HepG2 (cell line): ENCODE results near the gene RPP21. TPM values are rescaled to one million over a fixed set of nuclear protein-coding genes. Genes with fewer than 3 reads are reported as not detected.

ENCODE experiments used
- CCAR2 ChIP-seq: fragments of 200-400 bp; formaldehyde crosslinking; optimal IDR thresholded peaks from 2 replicates; pipeline ENCODE3; 2018; ENCODE audit warnings: low read depth, mild to moderate bottlenecking, low read length, moderate library complexity
- CENPT ChIP-seq: sonication (generic); formaldehyde crosslinking; IDR thresholded peaks from 2 replicates; pipeline ENCODE4 v1.8.0; 2022; ENCODE audit warnings: low read depth, mild to moderate bottlenecking, moderate library complexity, missing genetic modification reagents
- ELF1 ChIP-seq: sonication (generic); formaldehyde crosslinking; IDR thresholded peaks from 2 replicates; pipeline ENCODE4 v1.4.0; 2020; ENCODE audit warnings: missing genetic modification reagents
- HNRNPLL ChIP-seq: fragments of 200-400 bp; formaldehyde crosslinking; IDR thresholded peaks from 2 replicates; pipeline ENCODE4 v1.6.1; 2017; ENCODE audit warnings: mild to moderate bottlenecking, low read depth, low read length; ENCODE audit not compliant: poor library complexity, severe bottlenecking
- NFKB2 ChIP-seq: sonication (generic); formaldehyde crosslinking; IDR thresholded peaks from 2 replicates; pipeline ENCODE4 v1.4.0; 2020; ENCODE audit warnings: missing genetic modification reagents, borderline replicate concordance
- RFXANK ChIP-seq: IDR thresholded peaks from 2 replicates; pipeline ENCODE4 v1.6.1; 2016
- SMAD1 ChIP-seq: sonication (generic); formaldehyde crosslinking; IDR thresholded peaks from 2 replicates; pipeline ENCODE4 v1.4.0; 2020; ENCODE audit warnings: missing genetic modification reagents, low read depth, mild to moderate bottlenecking, borderline replicate concordance
- TAF1 ChIP-seq: sonication (generic); formaldehyde crosslinking; IDR thresholded peaks from 2 replicates; pipeline ENCODE4 v1.4.0; 2020; ENCODE audit warnings: missing genetic modification reagents
- TCF12 ChIP-seq, 2 experiments: fragments of 450-650 bp in 1 of 2; sonication (generic) in 1 of 2; formaldehyde crosslinking in 1 of 2; IDR thresholded peaks; 2 replicates each; pipeline versions ENCODE4 v1.6.1 to v1.8.0; 2017 to 2022; ENCODE audit warnings: antibody characterized with exemption in 1 of 2, mild to moderate bottlenecking in 1 of 2, missing genetic modification reagents in 1 of 2, moderate library complexity in 1 of 2
- TOPORS ChIP-seq: sonication (generic); formaldehyde crosslinking; IDR thresholded peaks from 2 replicates; pipeline ENCODE4 v1.8.0; 2023; ENCODE audit warnings: mild to moderate bottlenecking, missing genetic modification reagents
- TRIM24 ChIP-seq: sonication (generic); formaldehyde crosslinking; IDR thresholded peaks from 2 replicates; pipeline ENCODE4 v1.8.0; 2022; ENCODE audit warnings: mild to moderate bottlenecking, missing genetic modification reagents
- ZBTB10 ChIP-seq: sonication (generic); formaldehyde crosslinking; IDR thresholded peaks from 2 replicates; pipeline ENCODE4 v1.4.0; 2020; ENCODE audit warnings: missing genetic modification reagents, borderline replicate concordance
- ZC3H13 ChIP-seq: sonication (generic); formaldehyde crosslinking; IDR thresholded peaks from 2 replicates; pipeline ENCODE4 v1.8.1; 2023; ENCODE audit warnings: mild to moderate bottlenecking, missing genetic modification reagents, moderate library complexity
- ZFAT ChIP-seq: sonication (generic); formaldehyde crosslinking; conservative IDR thresholded peaks from 2 replicates; pipeline ENCODE4 v1.8.1; 2023; ENCODE audit warnings: missing genetic modification reagents, inconsistent platforms
- ZFY ChIP-seq: sonication (generic); formaldehyde crosslinking; IDR thresholded peaks from 2 replicates; pipeline ENCODE4 v1.4.0; 2020; ENCODE audit warnings: missing genetic modification reagents
- ZNF136 ChIP-seq: sonication (generic); formaldehyde crosslinking; IDR thresholded peaks from 2 replicates; pipeline ENCODE4 v1.8.1; 2022; ENCODE audit warnings: low read depth, mild to moderate bottlenecking, moderate library complexity, missing genetic modification reagents
- ZNF382 ChIP-seq: sonication (generic); formaldehyde crosslinking; IDR thresholded peaks from 2 replicates; pipeline ENCODE4 v1.5.0; 2020; ENCODE audit warnings: missing genetic modification reagents, mild to moderate bottlenecking, borderline replicate concordance
- ZNF430 ChIP-seq: sonication (generic); formaldehyde crosslinking; IDR thresholded peaks from 2 replicates; pipeline ENCODE4 v1.9.0; 2021; ENCODE audit warnings: mild to moderate bottlenecking, missing genetic modification reagents
- ZNF501 ChIP-seq: sonication (generic); formaldehyde crosslinking; IDR thresholded peaks from 2 replicates; pipeline ENCODE4 v1.5.1; 2020; ENCODE audit warnings: mild to moderate bottlenecking, moderate library complexity, missing genetic modification reagents
- ZNF678 ChIP-seq: sonication (generic); formaldehyde crosslinking; IDR thresholded peaks from 2 replicates; pipeline ENCODE4 v1.4.0; 2020; ENCODE audit warnings: mild to moderate bottlenecking, missing genetic modification reagents
- ZNF777 ChIP-seq: sonication (generic); formaldehyde crosslinking; IDR thresholded peaks from 2 replicates; pipeline ENCODE4 v1.4.0; 2020; ENCODE audit warnings: missing genetic modification reagents
- ZNF883 ChIP-seq: sonication (generic); formaldehyde crosslinking; IDR thresholded peaks from 2 replicates; pipeline ENCODE4 v1.5.1; 2020; ENCODE audit warnings: mild to moderate bottlenecking, missing genetic modification reagents; ENCODE audit errors: not compliant biosample characterization
- ZSCAN29 ChIP-seq: sonication (generic); formaldehyde crosslinking; conservative IDR thresholded peaks from 2 replicates; pipeline ENCODE4 v1.4.0; 2020; ENCODE audit warnings: mild to moderate bottlenecking, missing genetic modification reagents
- polyA plus RNA-seq, 8 experiments: library from polyadenylated mRNA; depleted of rRNA in 3 of 8; stranded (reverse) in 7 of 8; unstranded in 1 of 8; fragments of >200 nt; fragmentation: Illumina TruSeq in 4 of 8; extraction: Trizol in 4 of 8; gene quantifications; 2 replicates each; pipeline versions ENCODE4 v1.2.1 to v1.2.3, GENCODE V29; 2011 to 2016; ENCODE audit warnings: low read depth in 4 of 8, missing spikeins in 1 of 8, mixed read lengths in 1 of 8; ENCODE audit not compliant: insufficient read depth in 1 of 8
- total RNA-seq, 5 experiments: library from RNA; depleted of rRNA; stranded (reverse); fragments of >200 nt; fragmentation: Illumina TruSeq; extraction: Trizol; gene quantifications; 2 replicates each; pipeline ENCODE4 v1.2.3, GENCODE V29; 2016; ENCODE audit warnings: low read depth in 1 of 5
- TF ChIP-seq, protein P1 (sequence below): IDR thresholded peaks from 2 replicates; pipeline ENCODE4 v1.6.1; 2016; ENCODE audit warnings: missing compliant biosample characterization, missing genetic modification reagents, borderline replicate concordance
- TF ChIP-seq, protein P2 (sequence below): IDR thresholded peaks from 2 replicates; pipeline ENCODE4 v1.6.1; 2016; ENCODE audit warnings: low read depth, borderline replicate concordance
- TF ChIP-seq, protein P3 (sequence below): IDR thresholded peaks from 2 replicates; pipeline ENCODE4 v1.6.1; 2018; ENCODE audit warnings: missing genetic modification reagents

RPP21 gene
- total and polyA plus RNA-seq, 2 of the 13 experiments (the other 11 are each of a cell fraction or from before 2014, with no cell fraction given) = 53.1 to 72.3 TPM

GRCh38 chr6:30378290-30378937 is 33.5 kb downstream of the RPP21 start (continued):
- TF ChIP-seq, protein P1, sequence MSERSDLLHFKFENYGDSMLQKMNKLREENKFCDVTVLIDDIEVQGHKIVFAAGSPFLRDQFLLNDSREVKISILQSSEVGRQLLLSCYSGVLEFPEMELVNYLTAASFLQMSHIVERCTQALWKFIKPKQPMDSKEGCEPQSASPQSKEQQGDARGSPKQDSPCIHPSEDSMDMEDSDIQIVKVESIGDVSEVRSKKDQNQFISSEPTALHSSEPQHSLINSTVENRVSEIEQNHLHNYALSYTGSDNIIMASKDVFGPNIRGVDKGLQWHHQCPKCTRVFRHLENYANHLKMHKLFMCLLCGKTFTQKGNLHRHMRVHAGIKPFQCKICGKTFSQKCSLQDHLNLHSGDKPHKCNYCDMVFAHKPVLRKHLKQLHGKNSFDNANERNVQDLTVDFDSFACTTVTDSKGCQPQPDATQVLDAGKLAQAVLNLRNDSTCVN (CRISPR knock-in tag) = 0 out of 2 replicates have a peak, but pooled peaks have one; percentile 43
- TF ChIP-seq TCF12 (IDR thresholded peaks at IDR 0.05) (no peak), TCF12 (CRISPR knock-in tag; IDR thresholded peaks at IDR 0.05) (no peak), ZFY (CRISPR knock-in tag) (no peak), CENPT (CRISPR knock-in tag) (no peak), CCAR2 (no peak), ZNF678 (no peak), ZBTB10 (CRISPR knock-in tag) (no peak), ZSCAN29 (CRISPR knock-in tag) (no peak), RFXANK (0 out of 2 replicates have a peak, but pooled peaks have one; percentile 39), TRIM24 (CRISPR knock-in tag) (no peak), ZNF430 (CRISPR knock-in tag) (peak; percentile 69; the same call in 1 of the 2 replicates), ZNF501 (CRISPR knock-in tag) (no peak), TOPORS (no peak), ZNF382 (CRISPR knock-in tag) (no peak), ZC3H13 (CRISPR knock-in tag) (no peak), NFKB2 (no peak), ZNF136 (CRISPR knock-in tag) (no peak), SMAD1 (CRISPR knock-in tag) (no peak), ZFAT (no peak), HNRNPLL (no peak), ZNF777 (CRISPR knock-in tag) (no peak), ELF1 (CRISPR knock-in tag) (no peak), ZNF883 (CRISPR knock-in tag) (no peak), TAF1 (CRISPR knock-in tag) (no peak)
- TF ChIP-seq, protein P2, sequence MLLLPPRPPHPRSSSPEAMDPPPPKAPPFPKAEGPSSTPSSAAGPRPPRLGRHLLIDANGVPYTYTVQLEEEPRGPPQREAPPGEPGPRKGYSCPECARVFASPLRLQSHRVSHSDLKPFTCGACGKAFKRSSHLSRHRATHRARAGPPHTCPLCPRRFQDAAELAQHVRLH (CRISPR knock-in tag) = 0 out of 2 replicates have a peak, but pooled peaks have one; percentile 62
- TF ChIP-seq, protein P3, sequence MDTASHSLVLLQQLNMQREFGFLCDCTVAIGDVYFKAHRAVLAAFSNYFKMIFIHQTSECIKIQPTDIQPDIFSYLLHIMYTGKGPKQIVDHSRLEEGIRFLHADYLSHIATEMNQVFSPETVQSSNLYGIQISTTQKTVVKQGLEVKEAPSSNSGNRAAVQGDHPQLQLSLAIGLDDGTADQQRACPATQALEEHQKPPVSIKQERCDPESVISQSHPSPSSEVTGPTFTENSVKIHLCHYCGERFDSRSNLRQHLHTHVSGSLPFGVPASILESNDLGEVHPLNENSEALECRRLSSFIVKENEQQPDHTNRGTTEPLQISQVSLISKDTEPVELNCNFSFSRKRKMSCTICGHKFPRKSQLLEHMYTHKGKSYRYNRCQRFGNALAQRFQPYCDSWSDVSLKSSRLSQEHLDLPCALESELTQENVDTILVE (CRISPR knock-in tag) = peak; percentile 86; the same call in 1 of the 2 replicates
